Heart left ventricle (tissue), 13 donors: Measurements from ENCODE around the gene KCNQ1.

Experiments
- CTCF ChIP-seq, 12 donors: fragments of 200-600 bp; sonication (generic) in 4 of 12; IDR thresholded peaks; one replicate each; pipeline versions ENCODE4 v1.5.0 to v1.8.0; 2018 to 2022; ENCODE audit warnings: antibody characterized with exemption in 12 of 12, mild to moderate bottlenecking in 5 of 12
- POLR2A ChIP-seq, 2 donors: fragments of 450-650 bp; IDR thresholded peaks; one replicate each; pipeline ENCODE4 v1.6.1; 2017; ENCODE audit warnings: antibody characterized with exemption in 2 of 2, mild to moderate bottlenecking in 2 of 2, moderate library complexity in 2 of 2
- donor health status: ischemic (EF 13 %, LVEDD 7.1; RV severe dilation, severe dysfunction).
- donor health status: DM: no; HTN: yes; CAD: no.
- donor health status: DM: no; HTN: no; CAD: no.
- donor health status: ischemic (EF 25% LVEDD 6.9; RV normal size, moderate dysfunction).
- donor health status: ischemic (EF 25% LVEDD 5.7; RV mildly dilated, moderate dysfunction).
- donor health status: ischemic (EF 35%, LVEDD 5.7; RV mildly dilated, moderate dysfunction).
- donor health status: nonischemic (EF 11% LVEDD 7.7; RV severe dilation, severe dysfunction).
- donor health status: DM: yes; HTN: yes; CAD: no.
- donor health status: PGD.
- donor health status: ischemic (EF 29% LVEDD 5.4; RV normal size, mild dysfunction).
- donor health status: nonischemic (EF 23%, LVEDD 6.1; RV moderate dilation, normal function).

- TF ChIP-seq CTCF (IDR thresholded peaks at IDR 0.05) (no peak), POLR2A (IDR thresholded peaks at IDR 0.05) (no peak)
Measured at GRCh38 chr11:2561696-2562581, 117.1 kb downstream of the KCNQ1 start.
